ENCODE measurements around the gene SOBP.

GRCh38 chr6:107703606-107704005 is 213.7 kb downstream of the SOBP start:
- no peak for TF ChIP-seq CTCF (IDR thresholded peaks at IDR 0.05)
- TF ChIP-seq POLR2A (IDR thresholded peaks at IDR 0.05): no peak
- TF ChIP-seq EP300 (IDR thresholded peaks at IDR 0.05): no peak
